WTC11 (cell line): ENCODE measurements around the gene SELENOV. TPM values are rescaled to one million over a fixed set of nuclear protein-coding genes. Genes with fewer than 3 reads are reported as not detected.

Experiments
- ATAC-seq: fragments of 200-7000 bp; cut with Tn5 transposase; 2 replicates; pipeline ENCODE4 v1.10.0; 2021; ENCODE audit warnings: mild to moderate bottlenecking, moderate library complexity
- CTCF ChIA-PET: fragments of 300-600 bp; sonication (Branson Sonifier 250); formaldehyde crosslinking; loops from one replicate; lab custom pipeline; 2021; ENCODE audit warnings: antibody characterized with exemption; lab: Charles Lee
- POLR2A ChIA-PET: fragments of 350-600 bp; sonication (Branson Sonifier 250); formaldehyde crosslinking; loops from one replicate; lab custom pipeline; 2021; ENCODE audit warnings: antibody characterized with exemption; lab: Charles Lee
- DNase-seq: peaks from one replicate; pipeline ENCODE4 v3.0.0; 2021; ENCODE audit warnings: low spot score
- H3K27ac Mint-ChIP-seq: 2 replicates; pipeline ENCODE4 v1.8.0; 2021; ENCODE audit warnings: mixed read lengths
- H3K27me3 Mint-ChIP-seq: 2 replicates; pipeline ENCODE4 v1.8.0; 2021; ENCODE audit warnings: low read depth, mild to moderate bottlenecking, moderate library complexity, mixed read lengths
- H3K36me3 Mint-ChIP-seq: 2 replicates; pipeline ENCODE4 v1.8.0; 2021; ENCODE audit warnings: mixed read lengths
- H3K4me1 Mint-ChIP-seq: 2 replicates; pipeline ENCODE4 v1.8.0; 2022; ENCODE audit warnings: mixed read lengths
- H3K4me3 Mint-ChIP-seq: 2 replicates; pipeline ENCODE4 v1.8.0; 2021; ENCODE audit warnings: mild to moderate bottlenecking, moderate library complexity, mixed read lengths
- H3K9me3 Mint-ChIP-seq: 2 replicates; pipeline ENCODE4 v1.8.0; 2021; ENCODE audit warnings: mixed read lengths
- CBFB ChIP-seq: sonication (generic); formaldehyde crosslinking; IDR thresholded peaks from 2 replicates; pipeline ENCODE4 v1.8.1; 2022; ENCODE audit warnings: mild to moderate bottlenecking, low read depth, missing genetic modification reagents
- CREM ChIP-seq: sonication (generic); formaldehyde crosslinking; IDR thresholded peaks from 2 replicates; pipeline ENCODE4 v1.8.1; 2022; ENCODE audit warnings: mild to moderate bottlenecking, missing genetic modification reagents, moderate library complexity
- EMX1 ChIP-seq: fragments of 250-450 bp; sonication (Bioruptor Pico); IDR thresholded peaks from 2 replicates; pipeline ENCODE4 v1.8.0; 2021; ENCODE audit warnings: mild to moderate bottlenecking
- FOXP1 ChIP-seq: sonication (generic); formaldehyde crosslinking; IDR thresholded peaks from 2 replicates; pipeline ENCODE4 v1.8.0; 2022; ENCODE audit warnings: missing genetic modification reagents, mild to moderate bottlenecking, moderate library complexity, borderline replicate concordance
- GRHL2 ChIP-seq: fragments of 250-450 bp; sonication (Bioruptor Pico); IDR thresholded peaks from 2 replicates; pipeline ENCODE4 v1.8.0; 2022; ENCODE audit warnings: mild to moderate bottlenecking, moderate library complexity; ENCODE audit not compliant: insufficient replicate concordance, severe bottlenecking
- JUN ChIP-seq: sonication (generic); formaldehyde crosslinking; IDR thresholded peaks from 2 replicates; pipeline ENCODE4 v1.8.0; 2023; ENCODE audit warnings: mild to moderate bottlenecking, missing genetic modification reagents
- MYBL2 ChIP-seq: sonication (generic); formaldehyde crosslinking; IDR thresholded peaks from 2 replicates; pipeline ENCODE4 v1.8.1; 2023; ENCODE audit warnings: mild to moderate bottlenecking, moderate library complexity, missing genetic modification reagents
- NFATC4 ChIP-seq: fragments of 250-450 bp; sonication (Bioruptor Pico); IDR thresholded peaks from 2 replicates; pipeline ENCODE4 v1.9.0; 2021; ENCODE audit warnings: mild to moderate bottlenecking
- ZNF138 ChIP-seq: sonication (generic); formaldehyde crosslinking; conservative IDR thresholded peaks from 2 replicates; pipeline ENCODE4 v1.8.1; 2022; ENCODE audit warnings: mild to moderate bottlenecking, moderate library complexity, missing genetic modification reagents
- total RNA-seq: library from RNA; stranded (reverse); gene quantifications from 3 replicates; pipeline ENCODE4 v1.2.3, GENCODE V29; 2021
- TF ChIP-seq, protein P1 (sequence below): fragments of 250-450 bp; sonication (Bioruptor Pico); IDR thresholded peaks from 2 replicates; pipeline ENCODE4 v1.9.0; 2021; ENCODE audit warnings: moderate library complexity, mild to moderate bottlenecking, inconsistent platforms, borderline replicate concordance
- TF ChIP-seq, protein P2 (sequence below): fragments of 200-600 bp; IDR thresholded peaks from 2 replicates; pipeline ENCODE4 v1.8.0; 2022; ENCODE audit warnings: antibody characterized with exemption
- TF ChIP-seq, protein P3 (sequence below): fragments of 250-450 bp; sonication (Bioruptor Pico); IDR thresholded peaks from 2 replicates; pipeline ENCODE4 v1.9.0; 2021; ENCODE audit warnings: mild to moderate bottlenecking
- TF ChIP-seq, protein P4 (sequence below): sonication (generic); formaldehyde crosslinking; IDR thresholded peaks from 2 replicates; pipeline ENCODE4 v1.8.0; 2023; ENCODE audit warnings: missing genetic modification reagents, mild to moderate bottlenecking, borderline replicate concordance
- TF ChIP-seq, protein P5 (sequence below): sonication (generic); formaldehyde crosslinking; IDR thresholded peaks from 2 replicates; pipeline ENCODE4 v1.8.1; 2023; ENCODE audit warnings: mild to moderate bottlenecking, missing genetic modification reagents, borderline replicate concordance

Gene SELENOV
- total RNA-seq, 1 experiment from 2014 or later = 12.6 TPM

DNA sequence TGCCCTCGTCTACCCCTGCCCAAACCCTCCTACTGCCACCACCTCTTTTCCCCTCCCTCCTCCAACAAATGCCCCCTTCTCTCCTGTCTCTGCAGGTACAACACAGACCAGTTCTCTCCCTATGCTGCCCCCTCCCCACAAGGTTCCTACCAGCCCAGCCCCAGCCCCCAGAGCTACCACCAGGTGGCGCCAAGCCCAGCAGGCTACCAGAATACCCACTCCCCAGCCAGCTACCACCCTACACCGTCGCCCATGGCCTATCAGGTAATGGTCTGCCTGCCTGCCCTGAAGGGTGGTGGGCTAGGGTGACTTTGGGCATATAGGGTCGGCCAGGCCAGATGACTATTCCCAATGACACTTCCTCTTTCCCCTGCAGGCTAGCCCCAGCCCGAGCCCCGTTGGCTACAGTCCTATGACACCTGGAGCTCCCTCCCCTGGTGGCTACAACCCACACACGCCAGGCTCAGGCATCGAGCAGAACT lies 40.8 kb upstream of the SELENOV start:
- peak; percentile 90 for ATAC-seq
- ChIA-PET POLR2A (interaction anchor here (0.6 to 1.6 kb wide), 5 partner anchors 24 to 58 kb away, joined by 3 to 5 read pairs (median 3); partner anchors contain the start of genes DLL3 and EID2B), CTCF (interaction anchor here (0.5 to 3.9 kb wide), 46 partner anchors 8 to 1714 kb away, joined by 3 to 66 read pairs (median 6); partner anchors contain the start of genes DLL3, EID2, EID2B and MED29)
- TF ChIP-seq NFATC4 (CRISPR knock-in tag) (no peak), CBFB (CRISPR knock-in tag) (no peak), MYBL2 (CRISPR knock-in tag) (no peak), FOXP1 (CRISPR knock-in tag) (0 out of 2 replicates have a peak, but pooled peaks have one; percentile 39), EMX1 (CRISPR knock-in tag) (no peak), GRHL2 (CRISPR knock-in tag) (no peak), ZNF138 (no peak), CREM (CRISPR knock-in tag) (no peak), JUN (CRISPR knock-in tag) (no peak)
- TF ChIP-seq, protein P1, sequence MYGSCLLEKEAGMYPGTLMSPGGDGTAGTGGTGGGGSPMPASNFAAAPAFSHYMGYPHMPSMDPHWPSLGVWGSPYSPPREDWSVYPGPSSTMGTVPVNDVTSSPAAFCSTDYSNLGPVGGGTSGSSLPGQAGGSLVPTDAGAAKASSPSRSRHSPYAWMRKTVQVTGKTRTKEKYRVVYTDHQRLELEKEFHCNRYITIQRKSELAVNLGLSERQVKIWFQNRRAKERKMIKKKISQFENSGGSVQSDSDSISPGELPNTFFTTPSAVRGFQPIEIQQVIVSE (CRISPR knock-in tag) = no peak
- TF ChIP-seq, protein P2, sequence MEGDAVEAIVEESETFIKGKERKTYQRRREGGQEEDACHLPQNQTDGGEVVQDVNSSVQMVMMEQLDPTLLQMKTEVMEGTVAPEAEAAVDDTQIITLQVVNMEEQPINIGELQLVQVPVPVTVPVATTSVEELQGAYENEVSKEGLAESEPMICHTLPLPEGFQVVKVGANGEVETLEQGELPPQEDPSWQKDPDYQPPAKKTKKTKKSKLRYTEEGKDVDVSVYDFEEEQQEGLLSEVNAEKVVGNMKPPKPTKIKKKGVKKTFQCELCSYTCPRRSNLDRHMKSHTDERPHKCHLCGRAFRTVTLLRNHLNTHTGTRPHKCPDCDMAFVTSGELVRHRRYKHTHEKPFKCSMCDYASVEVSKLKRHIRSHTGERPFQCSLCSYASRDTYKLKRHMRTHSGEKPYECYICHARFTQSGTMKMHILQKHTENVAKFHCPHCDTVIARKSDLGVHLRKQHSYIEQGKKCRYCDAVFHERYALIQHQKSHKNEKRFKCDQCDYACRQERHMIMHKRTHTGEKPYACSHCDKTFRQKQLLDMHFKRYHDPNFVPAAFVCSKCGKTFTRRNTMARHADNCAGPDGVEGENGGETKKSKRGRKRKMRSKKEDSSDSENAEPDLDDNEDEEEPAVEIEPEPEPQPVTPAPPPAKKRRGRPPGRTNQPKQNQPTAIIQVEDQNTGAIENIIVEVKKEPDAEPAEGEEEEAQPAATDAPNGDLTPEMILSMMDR = peak; percentile 93
- TF ChIP-seq, protein P3, sequence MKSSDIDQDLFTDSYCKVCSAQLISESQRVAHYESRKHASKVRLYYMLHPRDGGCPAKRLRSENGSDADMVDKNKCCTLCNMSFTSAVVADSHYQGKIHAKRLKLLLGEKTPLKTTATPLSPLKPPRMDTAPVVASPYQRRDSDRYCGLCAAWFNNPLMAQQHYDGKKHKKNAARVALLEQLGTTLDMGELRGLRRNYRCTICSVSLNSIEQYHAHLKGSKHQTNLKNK (CRISPR knock-in tag) = no peak
- TF ChIP-seq, protein P4, sequence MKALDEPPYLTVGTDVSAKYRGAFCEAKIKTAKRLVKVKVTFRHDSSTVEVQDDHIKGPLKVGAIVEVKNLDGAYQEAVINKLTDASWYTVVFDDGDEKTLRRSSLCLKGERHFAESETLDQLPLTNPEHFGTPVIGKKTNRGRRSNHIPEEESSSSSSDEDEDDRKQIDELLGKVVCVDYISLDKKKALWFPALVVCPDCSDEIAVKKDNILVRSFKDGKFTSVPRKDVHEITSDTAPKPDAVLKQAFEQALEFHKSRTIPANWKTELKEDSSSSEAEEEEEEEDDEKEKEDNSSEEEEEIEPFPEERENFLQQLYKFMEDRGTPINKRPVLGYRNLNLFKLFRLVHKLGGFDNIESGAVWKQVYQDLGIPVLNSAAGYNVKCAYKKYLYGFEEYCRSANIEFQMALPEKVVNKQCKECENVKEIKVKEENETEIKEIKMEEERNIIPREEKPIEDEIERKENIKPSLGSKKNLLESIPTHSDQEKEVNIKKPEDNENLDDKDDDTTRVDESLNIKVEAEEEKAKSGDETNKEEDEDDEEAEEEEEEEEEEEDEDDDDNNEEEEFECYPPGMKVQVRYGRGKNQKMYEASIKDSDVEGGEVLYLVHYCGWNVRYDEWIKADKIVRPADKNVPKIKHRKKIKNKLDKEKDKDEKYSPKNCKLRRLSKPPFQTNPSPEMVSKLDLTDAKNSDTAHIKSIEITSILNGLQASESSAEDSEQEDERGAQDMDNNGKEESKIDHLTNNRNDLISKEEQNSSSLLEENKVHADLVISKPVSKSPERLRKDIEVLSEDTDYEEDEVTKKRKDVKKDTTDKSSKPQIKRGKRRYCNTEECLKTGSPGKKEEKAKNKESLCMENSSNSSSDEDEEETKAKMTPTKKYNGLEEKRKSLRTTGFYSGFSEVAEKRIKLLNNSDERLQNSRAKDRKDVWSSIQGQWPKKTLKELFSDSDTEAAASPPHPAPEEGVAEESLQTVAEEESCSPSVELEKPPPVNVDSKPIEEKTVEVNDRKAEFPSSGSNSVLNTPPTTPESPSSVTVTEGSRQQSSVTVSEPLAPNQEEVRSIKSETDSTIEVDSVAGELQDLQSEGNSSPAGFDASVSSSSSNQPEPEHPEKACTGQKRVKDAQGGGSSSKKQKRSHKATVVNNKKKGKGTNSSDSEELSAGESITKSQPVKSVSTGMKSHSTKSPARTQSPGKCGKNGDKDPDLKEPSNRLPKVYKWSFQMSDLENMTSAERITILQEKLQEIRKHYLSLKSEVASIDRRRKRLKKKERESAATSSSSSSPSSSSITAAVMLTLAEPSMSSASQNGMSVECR (CRISPR knock-in tag) = no peak
- TF ChIP-seq, protein P5, sequence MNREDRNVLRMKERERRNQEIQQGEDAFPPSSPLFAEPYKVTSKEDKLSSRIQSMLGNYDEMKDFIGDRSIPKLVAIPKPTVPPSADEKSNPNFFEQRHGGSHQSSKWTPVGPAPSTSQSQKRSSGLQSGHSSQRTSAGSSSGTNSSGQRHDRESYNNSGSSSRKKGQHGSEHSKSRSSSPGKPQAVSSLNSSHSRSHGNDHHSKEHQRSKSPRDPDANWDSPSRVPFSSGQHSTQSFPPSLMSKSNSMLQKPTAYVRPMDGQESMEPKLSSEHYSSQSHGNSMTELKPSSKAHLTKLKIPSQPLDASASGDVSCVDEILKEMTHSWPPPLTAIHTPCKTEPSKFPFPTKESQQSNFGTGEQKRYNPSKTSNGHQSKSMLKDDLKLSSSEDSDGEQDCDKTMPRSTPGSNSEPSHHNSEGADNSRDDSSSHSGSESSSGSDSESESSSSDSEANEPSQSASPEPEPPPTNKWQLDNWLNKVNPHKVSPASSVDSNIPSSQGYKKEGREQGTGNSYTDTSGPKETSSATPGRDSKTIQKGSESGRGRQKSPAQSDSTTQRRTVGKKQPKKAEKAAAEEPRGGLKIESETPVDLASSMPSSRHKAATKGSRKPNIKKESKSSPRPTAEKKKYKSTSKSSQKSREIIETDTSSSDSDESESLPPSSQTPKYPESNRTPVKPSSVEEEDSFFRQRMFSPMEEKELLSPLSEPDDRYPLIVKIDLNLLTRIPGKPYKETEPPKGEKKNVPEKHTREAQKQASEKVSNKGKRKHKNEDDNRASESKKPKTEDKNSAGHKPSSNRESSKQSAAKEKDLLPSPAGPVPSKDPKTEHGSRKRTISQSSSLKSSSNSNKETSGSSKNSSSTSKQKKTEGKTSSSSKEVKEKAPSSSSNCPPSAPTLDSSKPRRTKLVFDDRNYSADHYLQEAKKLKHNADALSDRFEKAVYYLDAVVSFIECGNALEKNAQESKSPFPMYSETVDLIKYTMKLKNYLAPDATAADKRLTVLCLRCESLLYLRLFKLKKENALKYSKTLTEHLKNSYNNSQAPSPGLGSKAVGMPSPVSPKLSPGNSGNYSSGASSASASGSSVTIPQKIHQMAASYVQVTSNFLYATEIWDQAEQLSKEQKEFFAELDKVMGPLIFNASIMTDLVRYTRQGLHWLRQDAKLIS = no peak
- peaks cover 47% of the 10 kb centered on the region for H3K36me3 Mint-ChIP-seq
- no peaks in the 10 kb centered on the region for H3K9me3 Mint-ChIP-seq
- H3K27ac Mint-ChIP-seq = peak overlapping the region; percentile 56; the same call in 1 of the 2 replicates
- DNase-seq = peak; percentile 90
- H3K27me3 Mint-ChIP-seq = no peaks in the 10 kb centered on the region
- H3K4me1 Mint-ChIP-seq = peaks cover 3% of the 10 kb centered on the region; the same call in 1 of the 2 replicates
- no peak overlapping the region for H3K4me3 Mint-ChIP-seq
